GM21360 (cell line): ENCODE data around the gene SPDYE2B.
"Not testable (repeated sequence)": the region's sequence is repeated elsewhere in the genome, so short reads cannot be mapped to it uniquely, and the experiment has no call there.

Experiments
- ATAC-seq: cut with Tn5 transposase; IDR thresholded peaks from one replicate; pipeline ENCODE4 v1.9.1; 2021; ENCODE audit warnings: mild to moderate bottlenecking, moderate library complexity; ENCODE audit not compliant: unreplicated experiment

SPDYE2B gene

DNA sequence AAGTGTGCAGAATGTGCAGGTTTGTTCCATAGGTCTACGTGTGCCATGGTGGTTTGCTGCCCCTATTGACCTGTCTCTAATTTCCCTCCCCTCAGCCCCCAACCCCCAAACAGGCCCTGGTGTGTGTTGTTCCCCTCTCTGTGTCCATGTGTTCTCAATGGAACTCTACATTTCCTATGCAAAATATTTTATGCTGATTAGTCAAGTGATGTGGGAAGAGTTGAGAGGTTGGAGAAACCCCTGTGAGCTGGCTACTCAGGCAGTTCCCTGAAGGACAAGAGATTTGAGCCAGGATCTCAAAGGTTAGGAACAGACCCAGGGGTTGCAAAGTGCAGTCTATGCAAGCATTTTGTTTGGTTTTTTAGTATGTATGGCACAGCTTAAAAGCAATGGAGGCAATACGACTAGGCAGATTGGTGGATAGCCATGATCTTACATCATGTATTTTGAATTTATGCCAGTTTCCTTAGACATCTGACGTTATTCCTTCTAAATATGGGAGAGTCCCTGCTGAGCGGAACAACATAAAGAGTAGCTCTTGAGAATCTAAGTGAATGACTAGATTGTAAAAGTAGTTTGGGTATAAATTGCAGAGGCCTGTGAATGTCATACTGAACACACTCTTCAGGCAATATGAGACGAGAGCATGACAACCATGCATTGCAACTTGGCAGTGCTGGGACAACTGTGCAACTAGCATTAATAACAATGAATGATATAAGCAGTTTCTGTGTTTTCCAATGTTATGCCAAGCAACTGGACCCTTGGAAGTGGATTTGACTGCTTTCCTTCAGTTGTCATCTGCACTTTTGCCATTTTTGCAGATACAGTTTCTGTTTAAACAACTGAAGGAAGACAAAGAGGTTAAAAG lies 47.8 kb downstream of the SPDYE2B start:
- not testable (repeated sequence) for ATAC-seq

DNA sequence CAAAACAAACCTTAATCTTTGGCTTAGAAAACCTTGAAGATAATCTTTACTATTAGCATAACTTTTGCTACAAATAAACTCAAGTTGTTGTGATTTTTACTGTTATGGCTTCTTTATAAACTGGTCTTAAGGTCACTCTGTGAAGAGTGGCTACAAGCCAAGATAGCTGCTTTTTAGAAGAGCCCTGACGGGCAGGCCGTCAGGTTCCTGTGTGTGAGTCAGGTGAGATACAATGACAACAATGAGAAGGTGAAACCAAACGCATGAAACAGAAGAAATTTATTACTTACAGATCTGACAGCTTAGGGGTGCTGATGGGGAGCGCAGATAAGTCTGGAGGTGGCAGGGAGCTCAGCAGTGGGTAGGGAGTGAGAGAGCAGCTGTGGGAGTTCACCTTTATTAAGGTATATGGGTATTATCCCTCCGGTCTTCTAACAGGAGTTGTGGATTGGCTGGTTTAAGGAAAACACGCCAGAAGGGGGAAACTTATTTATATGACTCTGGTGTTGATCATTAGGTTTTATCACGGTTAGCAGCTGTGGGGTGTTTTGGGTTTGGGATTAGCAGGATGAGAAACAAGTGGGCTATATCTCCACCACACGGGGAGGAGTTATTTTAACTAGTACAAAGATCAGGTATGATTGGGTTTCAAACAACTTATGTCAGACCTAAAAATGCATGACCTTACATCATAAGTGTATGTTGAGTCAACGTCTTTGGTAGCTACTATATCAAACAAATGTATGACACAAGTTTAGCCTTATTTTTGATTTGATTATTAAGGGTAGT lies 49.0 kb downstream of the SPDYE2B start:
- not testable (repeated sequence) for ATAC-seq
